ENCODE data around the gene TAF9B.
"Not testable (repeated sequence)": the region's sequence is repeated elsewhere in the genome, so short reads cannot be mapped to it uniquely, and the experiment has no call there.

GRCh38 chrX:78081413-78081812 lies 58.0 kb downstream of the TAF9B start:
- not testable (repeated sequence) for TF ChIP-seq CTCF, POLR2A (IDR thresholded peaks at IDR 0.05)
